K562 (cell line): Measurements from ENCODE around the gene BEST1. TPM values are rescaled to one million over a fixed set of nuclear protein-coding genes. Genes with fewer than 3 reads are reported as not detected.

Experiments used
- ATAC-seq: fragments of 200-7000 bp; cut with Tn5 transposase; 3 replicates; pipeline ENCODE4 v1.9.1; 2020; ENCODE audit warnings: moderate library complexity
- BruUV-seq: library from RNA; stranded (reverse); fragments of 400-500 nt; replicated peaks from 2 replicates; lab custom pipeline; 2021; lab: Mats Ljungman, UMichigan
- CTCF ChIA-PET: fragments of 300-600 bp; formaldehyde crosslinking; extraction: SDS; loops from one replicate; lab custom pipeline; 2021; ENCODE audit warnings: low intra/inter-chr PET ratio; lab: Yijun Ruan, JAX
- POLR2A ChIA-PET: fragments of 300-600, 350-650 bp; sonication (Branson Sonifier 250); formaldehyde crosslinking; extraction: SDS; loops from one replicate; lab custom pipeline; 2021; ENCODE audit warnings: antibody characterized with exemption, inconsistent platforms; lab: Yijun Ruan, JAX
- DNase-seq, 4 experiments: peaks; one replicate each; pipeline versions ENCODE4 v3.0.0 to v3.0.0-alpha.2; 2011 to 2018; ENCODE audit warnings: low spot score in 3 of 4, mixed read lengths in 3 of 4; ENCODE audit errors: extremely low read depth in 1 of 4
- FAIRE-seq: peaks from 2 replicates; lab custom pipeline; 2011; peaks lifted over from hg19 to GRCh38; lab: Jason Lieb, UNC
- H2AFZ ChIP-seq: 2 replicates; pipeline ENCODE4 v1.6.0; 2011; ENCODE audit warnings: low read depth, low read length, control low read depth, inconsistent platforms
- H3K27ac ChIP-seq: fragments of 200-600 bp; 3 replicates; pipeline ENCODE4 v1.8.0; 2011; ENCODE audit warnings: low read depth, mild to moderate bottlenecking, control low read depth, inconsistent platforms, low read length, moderate library complexity, mixed read lengths; ENCODE audit errors: extremely low read depth
- H3K27me3 ChIP-seq, 2 experiments: fragments of 300-600 bp in 1 of 2; 2 replicates in 1 of 2; 3 replicates in 1 of 2; pipeline versions ENCODE4 v1.6.0 to v1.8.0; 2011; ENCODE audit warnings: inconsistent platforms in 2 of 2, low read length in 2 of 2, mild to moderate bottlenecking in 1 of 2, mixed read lengths in 1 of 2, moderate library complexity in 1 of 2; ENCODE audit not compliant: control insufficient read depth in 2 of 2, insufficient read depth in 2 of 2
- H3K36me3 ChIP-seq: fragments of 300-600 bp; 3 replicates; pipeline ENCODE4 v1.8.0; 2011; ENCODE audit warnings: mild to moderate bottlenecking, low read length, inconsistent platforms; ENCODE audit not compliant: control insufficient read depth, insufficient read depth
- H3K4me1 ChIP-seq, 2 experiments: fragments of 200-600 bp in 1 of 2; replicated peaks in 1 of 2; 2 replicates in 1 of 2; 3 replicates in 1 of 2; pipeline versions ENCODE4 v1.5.1 to v1.8.0; 2011; ENCODE audit warnings: inconsistent platforms in 2 of 2, low read length in 2 of 2, mild to moderate bottlenecking in 1 of 2, mixed read lengths in 1 of 2, moderate library complexity in 1 of 2; ENCODE audit not compliant: control insufficient read depth in 2 of 2, insufficient read depth in 2 of 2
- H3K4me2 ChIP-seq: 2 replicates; pipeline ENCODE4 v1.6.1; 2011; ENCODE audit warnings: low read length, control low read depth, inconsistent platforms, mixed read lengths; ENCODE audit not compliant: insufficient read depth
- H3K4me3 ChIP-seq: fragments of 200-600 bp; sonication (generic), shearing (Covaris generic); 2 replicates; pipeline ENCODE4 v1.5.1; 2016; ENCODE audit warnings: control low read depth, inconsistent platforms
- H3K79me2 ChIP-seq: fragments of 200-600 bp; 3 replicates; pipeline ENCODE4 v1.8.0; 2011; ENCODE audit warnings: low read length, inconsistent platforms; ENCODE audit not compliant: control insufficient read depth, insufficient read depth
- H3K9ac ChIP-seq, 2 experiments: 2 replicates each; pipeline versions ENCODE4 v1.6.0 to v1.6.1; 2011; ENCODE audit warnings: low read depth in 2 of 2, low read length in 2 of 2, control low read depth in 1 of 2, inconsistent platforms in 1 of 2, mild to moderate bottlenecking in 1 of 2, mixed read lengths in 1 of 2; ENCODE audit not compliant: insufficient read depth in 1 of 2
- H3K9me1 ChIP-seq: one replicate; pipeline ENCODE4 v1.6.0; 2011; ENCODE audit warnings: inconsistent platforms, mild to moderate bottlenecking, low read length, moderate library complexity; ENCODE audit not compliant: control insufficient read depth, insufficient read depth
- H3K9me3 ChIP-seq: replicated peaks from 2 replicates; pipeline ENCODE4 v1.5.1; 2011; ENCODE audit warnings: low read depth, low read length, inconsistent platforms; ENCODE audit not compliant: control insufficient read depth, insufficient read depth
- H4K20me1 ChIP-seq: replicated peaks from 2 replicates; pipeline ENCODE4 v1.6.1; 2011; ENCODE audit warnings: low read length, inconsistent platforms, mixed read lengths; ENCODE audit not compliant: control insufficient read depth, insufficient read depth
- CBFA2T2 ChIP-seq: fragments of 450-650 bp; conservative IDR thresholded peaks from 2 replicates; pipeline ENCODE4 v1.6.1; 2017; ENCODE audit warnings: mild to moderate bottlenecking
- CBFA2T3 ChIP-seq: fragments of 450-650 bp; IDR thresholded peaks from 2 replicates; pipeline ENCODE4 v1.6.1; 2017
- CHD7 ChIP-seq: fragments of 200-600 bp; sonication (generic); IDR thresholded peaks from one replicate; pipeline ENCODE4 v1.6.1; 2012; ENCODE audit warnings: mild to moderate bottlenecking, low read depth, low read length, inconsistent platforms
- DPF2 ChIP-seq: fragments of 450-650 bp; IDR thresholded peaks from 2 replicates; pipeline ENCODE4 v1.6.1; 2016
- EGR1 ChIP-seq: fragments of 450-650 bp; conservative IDR thresholded peaks from 2 replicates; pipeline ENCODE4 v1.6.1; 2017; ENCODE audit warnings: mild to moderate bottlenecking
- ETV5 ChIP-seq: sonication (generic); formaldehyde crosslinking; IDR thresholded peaks from 2 replicates; pipeline ENCODE4 v1.4.0; 2020; ENCODE audit warnings: low read depth, mild to moderate bottlenecking, missing genetic modification reagents
- KLF16 ChIP-seq: IDR thresholded peaks from 2 replicates; pipeline ENCODE4 v1.6.1; 2016; ENCODE audit warnings: antibody characterized with exemption
- MTA1 ChIP-seq: fragments of 450-650 bp; IDR thresholded peaks from 2 replicates; pipeline ENCODE4 v1.6.1; 2017; ENCODE audit warnings: borderline replicate concordance
- TAL1 ChIP-seq: fragments of 450-650 bp; IDR thresholded peaks from 2 replicates; pipeline ENCODE4 v1.6.1; 2016; ENCODE audit warnings: mild to moderate bottlenecking
- TCF3 ChIP-seq: sonication (generic); formaldehyde crosslinking; IDR thresholded peaks from 2 replicates; pipeline ENCODE4 v1.4.0; 2020; ENCODE audit warnings: mild to moderate bottlenecking, missing genetic modification reagents
- TRIM24 ChIP-seq, 2 experiments: fragments of 450-650 bp; IDR thresholded peaks; 2 replicates each; pipeline ENCODE4 v1.6.1; 2016
- ZNF253 ChIP-seq: fragments of 250-450 bp; sonication (Bioruptor Pico); conservative IDR thresholded peaks from 2 replicates; pipeline ENCODE4 v1.6.1; 2021; ENCODE audit warnings: mild to moderate bottlenecking
- ZNF436 ChIP-seq: fragments of 250-450, 450-650 bp; sonication (Bioruptor Pico); formaldehyde crosslinking; IDR thresholded peaks from 2 replicates; pipeline ENCODE4 v1.7.0; 2020; ENCODE audit warnings: mild to moderate bottlenecking
- ZNF695 ChIP-seq: fragments of 450-650 bp; formaldehyde crosslinking; IDR thresholded peaks from 2 replicates; pipeline ENCODE4 v1.4.0; 2020; ENCODE audit warnings: mild to moderate bottlenecking, moderate library complexity
- ZNF717 ChIP-seq: fragments of 250-450 bp; sonication (Bioruptor Pico); IDR thresholded peaks from 2 replicates; pipeline ENCODE4 v1.5.0; 2021
- WGBS: fragments of 100-300 bp; shearing (Covaris generic); methylation state at CpG from one replicate; pipeline ENCODE4 v1.1.6; 2016; ENCODE audit warnings: low coverage, mixed read lengths; ENCODE audit not compliant: insufficient coverage; ENCODE audit errors: missing lambda C conversion rate; 5-methylcytosine and 5-hydroxymethylcytosine counted together
- in situ Hi-C: fragments of 300-500 bp; cut with MboI; formaldehyde crosslinking; loops from 4 replicates; pipeline ENCODE4 v1.15.0; 2018; ENCODE audit warnings: inconsistent platforms, mixed read lengths
- intact Hi-C: fragments of 100-400 bp; cut with micrococcal nuclease; formaldehyde crosslinking; loops from 2 replicates; pipeline ENCODE4 v1.14.2; 2022
- polyA plus RNA-seq, 8 experiments: library from polyadenylated mRNA; depleted of rRNA in 4 of 8; stranded (reverse) in 5 of 8; unstranded in 3 of 8; fragments of >200 nt; fragmentation: Nextera tagmentation in 2 of 8; fragmentation: Illumina TruSeq in 1 of 8; extraction: Ambion mirVana in 2 of 8; extraction: Trizol in 1 of 8; gene quantifications; 2 replicates each; pipeline versions ENCODE4 v1.2.1 to v1.2.3, GENCODE V29; 2011 to 2014; ENCODE audit warnings: inconsistent platforms in 1 of 8, missing spikeins in 1 of 8
- total RNA-seq, 7 experiments: library from RNA; depleted of rRNA in 6 of 7; stranded (reverse); fragments of >200 nt in 6 of 7; fragmentation: Illumina TruSeq in 2 of 7; extraction: Trizol in 2 of 7; gene quantifications; 2 replicates each; pipeline versions ENCODE4 v1.2.1 to v1.2.3, GENCODE V29; 2011 to 2021; ENCODE audit warnings: low replicate concordance in 1 of 7

The BEST1 gene
- total and polyA plus RNA-seq, 9 of the 15 experiments (the other 6 are each of a cell fraction or from before 2014, with no cell fraction given): 0.07 to 1.3 (median 0.40) TPM

GRCh38 chr11:61958590-61958989 is 8.4 kb downstream of the BEST1 start:
- H3K79me2 ChIP-seq: 0 out of 3 replicates have a peak, but pooled peaks cover 3% of the 10 kb centered on the region
- ChIA-PET POLR2A (interaction anchor here (0.9 to 11.8 kb wide), 2 partner anchors 7 to 10 kb away, joined by 3 to 327 read pairs; partner anchors contain the start of gene BEST1), CTCF (no interaction called here)
- H2AFZ ChIP-seq: no peak overlapping the region; the same call in 1 of the 2 replicates
- no peaks in the 10 kb centered on the region for H3K9me3 ChIP-seq
- peak in 1 of 4 experiments; percentile 44 for DNase-seq
- ATAC-seq: no peak
- H3K4me2 ChIP-seq: no peak overlapping the region
- H3K4me3 ChIP-seq: no peak overlapping the region
- H3K9me1 ChIP-seq: peaks cover 6% of the 10 kb centered on the region
- WGBS: 30% methylated on average over 3 of the region's 3 CpGs
- H3K36me3 ChIP-seq: peaks cover 6% of the 10 kb centered on the region
- BruUV-seq: no TSS peak
- in situ Hi-C loops (no loop called here), intact Hi-C loops (no loop called here)
- no peak overlapping the region for H3K9ac ChIP-seq
- H4K20me1 ChIP-seq: peaks cover 9% of the 10 kb centered on the region; the same call in 1 of the 2 replicates
- H3K27ac ChIP-seq: peak overlapping the region; percentile 20; the same call in 1 of the 3 replicates
- H3K4me1 ChIP-seq: peaks cover 44 to 47% of the 10 kb centered on the region in 2 experiments
- FAIRE-seq: no peak
- H3K27me3 ChIP-seq: no peaks in the 10 kb centered on the region
- peak; percentile 43; the same call in 1 of the 2 replicates for TF ChIP-seq TAL1
- TF ChIP-seq TRIM24 (IDR thresholded peaks at IDR 0.05): 0 out of 4 replicates have a peak, but pooled peaks of 1 of the 2 experiments have one; percentile 36
- TF ChIP-seq CBFA2T3: peak; percentile 86
- peak; percentile 44; the same call in 1 of the 2 replicates for TF ChIP-seq DPF2
- TF ChIP-seq KLF16: 0 out of 2 replicates have a peak, but pooled peaks have one; percentile 35
- TF ChIP-seq TCF3 (CRISPR knock-in tag): peak; percentile 59
- TF ChIP-seq ETV5: peak; percentile 31; the same call in 1 of the 2 replicates
- no peak for TF ChIP-seq ZNF253 (CRISPR knock-in tag)
- no peak for TF ChIP-seq ZNF436 (CRISPR knock-in tag)
- TF ChIP-seq CHD7: no peak
- no peak for TF ChIP-seq ZNF695
- peak; percentile 92 for TF ChIP-seq EGR1
- no peak for TF ChIP-seq ZNF717
- TF ChIP-seq CBFA2T2: peak; percentile 77
- 0 out of 2 replicates have a peak, but pooled peaks have one; percentile 8 for TF ChIP-seq MTA1
